IMR-90 (cell line): ENCODE results near the gene SSPN. TPM values are rescaled to one million over a fixed set of nuclear protein-coding genes. Genes with fewer than 3 reads are reported as not detected.

Source experiments
- ATAC-seq: fragments of 200-7000 bp; cut with Tn5 transposase; 2 replicates; pipeline ENCODE4 v1.9.1; 2020; ENCODE audit warnings: low read depth, mild to moderate bottlenecking, moderate library complexity
- BruUV-seq: library from RNA; stranded (reverse); fragments of 400-500 nt; replicated peaks from 2 replicates; lab custom pipeline; 2021; lab: Mats Ljungman, UMichigan
- CTCF ChIA-PET: fragments of 300-600 bp; formaldehyde crosslinking; extraction: SDS; loops from one replicate; lab custom pipeline; 2021; ENCODE audit warnings: antibody characterized with exemption; lab: Yijun Ruan, JAX
- POLR2A ChIA-PET: fragments of 300-600 bp; sonication (Branson Sonifier 250); formaldehyde crosslinking; loops from one replicate; lab custom pipeline; 2022; ENCODE audit warnings: antibody characterized with exemption; ENCODE audit not compliant: unreplicated experiment; lab: Charles Lee
- DNase-seq: peaks from one replicate; pipeline ENCODE4 v3.0.0; 2013
- H2AFZ ChIP-seq: replicated peaks from 2 replicates; pipeline ENCODE3; 2013; ENCODE audit warnings: low read length, mild to moderate bottlenecking; ENCODE audit not compliant: poor library complexity
- H2AK5ac ChIP-seq: 2 replicates; pipeline ENCODE4 v1.6.1; 2013; ENCODE audit warnings: low read depth, low read length, inconsistent platforms
- H2AK9ac ChIP-seq: replicated peaks from 2 replicates; pipeline ENCODE3; 2013; ENCODE audit warnings: mild to moderate bottlenecking, low read depth, low read length, moderate library complexity; ENCODE audit not compliant: poor library complexity
- H2BK120ac ChIP-seq: 2 replicates; pipeline ENCODE4 v1.6.1; 2013; ENCODE audit warnings: low read depth, low read length, inconsistent platforms
- H2BK15ac ChIP-seq: 3 replicates; pipeline ENCODE4 v1.6.1; 2013; ENCODE audit warnings: low read depth, low read length, inconsistent platforms
- H2BK20ac ChIP-seq: 2 replicates; pipeline ENCODE4 v1.6.1; 2013; ENCODE audit warnings: low read depth, mild to moderate bottlenecking, inconsistent platforms, low read length, moderate library complexity
- H2BK5ac ChIP-seq: 2 replicates; pipeline ENCODE4 v1.6.1; 2013; ENCODE audit warnings: mild to moderate bottlenecking, low read depth, low read length, inconsistent platforms; ENCODE audit not compliant: poor library complexity, severe bottlenecking
- H3K14ac ChIP-seq: replicated peaks from 2 replicates; pipeline ENCODE4 v1.6.1; 2013; ENCODE audit warnings: low read depth, low read length, inconsistent platforms
- H3K18ac ChIP-seq: 2 replicates; pipeline ENCODE4 v1.6.1; 2013; ENCODE audit warnings: low read depth, low read length, control low read depth
- H3K23ac ChIP-seq: 2 replicates; pipeline ENCODE4 v1.6.1; 2013; ENCODE audit warnings: low read depth, low read length, inconsistent platforms
- H3K27ac ChIP-seq: 2 replicates; pipeline ENCODE4 v1.5.1; 2013; ENCODE audit warnings: mild to moderate bottlenecking, control low read depth, low read length; ENCODE audit not compliant: insufficient read depth
- H3K27me3 ChIP-seq: 2 replicates; pipeline ENCODE4 v1.6.1; 2013; ENCODE audit warnings: low read length; ENCODE audit not compliant: control insufficient read depth, insufficient read depth
- H3K36me3 ChIP-seq: 2 replicates; pipeline ENCODE4 v1.6.1; 2013; ENCODE audit warnings: low read length, mixed read lengths; ENCODE audit not compliant: control insufficient read depth, insufficient read depth
- H3K4ac ChIP-seq: 2 replicates; pipeline ENCODE4 v1.6.1; 2013; ENCODE audit warnings: low read depth, low read length, inconsistent platforms
- H3K4me1 ChIP-seq: 2 replicates; pipeline ENCODE4 v1.6.1; 2013; ENCODE audit warnings: low read length, mixed read lengths; ENCODE audit not compliant: control insufficient read depth, insufficient read depth
- H3K4me2 ChIP-seq: 2 replicates; pipeline ENCODE4 v1.6.1; 2013; ENCODE audit warnings: low read depth, mild to moderate bottlenecking, control low read depth, low read length, moderate library complexity
- H3K4me3 ChIP-seq: 2 replicates; pipeline ENCODE4 v1.5.1; 2013; ENCODE audit warnings: low read depth, mild to moderate bottlenecking, control low read depth, low read length, moderate library complexity; ENCODE audit not compliant: insufficient read depth
- H3K56ac ChIP-seq: 2 replicates; pipeline ENCODE4 v1.6.1; 2013; ENCODE audit warnings: low read length, inconsistent platforms; ENCODE audit not compliant: insufficient read depth; ENCODE audit errors: extremely low read depth
- H3K79me1 ChIP-seq, 2 experiments: 2 replicates each; pipeline ENCODE4 v1.6.1; 2013; ENCODE audit warnings: low read length in 2 of 2, inconsistent platforms in 1 of 2, low read depth in 1 of 2
- H3K9ac ChIP-seq: 2 replicates; pipeline ENCODE4 v1.6.1; 2013; ENCODE audit warnings: low read depth, low read length, control low read depth
- H3K9me1 ChIP-seq: 2 replicates; pipeline ENCODE4 v1.6.1; 2013; ENCODE audit warnings: low read length, inconsistent platforms; ENCODE audit not compliant: insufficient read depth
- H3K9me3 ChIP-seq: 2 replicates; pipeline ENCODE4 v1.6.1; 2013; ENCODE audit warnings: low read length; ENCODE audit not compliant: control insufficient read depth, insufficient read depth
- H4K20me1 ChIP-seq: 2 replicates; pipeline ENCODE4 v1.6.1; 2013; ENCODE audit warnings: low read length, inconsistent platforms; ENCODE audit not compliant: insufficient read depth
- H4K5ac ChIP-seq: 2 replicates; pipeline ENCODE4 v1.6.1; 2013; ENCODE audit warnings: mild to moderate bottlenecking, low read depth, low read length, control low read depth
- H4K8ac ChIP-seq, 2 experiments: 2 replicates each; pipeline ENCODE4 v1.6.1; 2013; ENCODE audit warnings: low read depth in 2 of 2, low read length in 2 of 2, control low read depth in 1 of 2, inconsistent platforms in 1 of 2
- H4K91ac ChIP-seq: 2 replicates; pipeline ENCODE4 v1.6.1; 2013; ENCODE audit warnings: low read depth, low read length, inconsistent platforms; ENCODE audit not compliant: insufficient read depth
- BHLHE40 ChIP-seq: fragments of 150-350 bp; IDR thresholded peaks from 2 replicates; pipeline ENCODE4 v1.6.1; 2016; ENCODE audit warnings: mild to moderate bottlenecking, low read depth, low read length
- CEBPB ChIP-seq: IDR thresholded peaks from 2 replicates; pipeline ENCODE4 v1.6.1; 2012; ENCODE audit warnings: low read depth, low read length, improper control_type of control experiment
- CHD1 ChIP-seq: IDR thresholded peaks from 2 replicates; pipeline ENCODE4 v1.6.1; 2012; ENCODE audit warnings: low read depth, low read length, improper control_type of control experiment
- CTCF ChIP-seq: conservative IDR thresholded peaks from 2 replicates; pipeline ENCODE4 v1.5.1; 2012; ENCODE audit warnings: mild to moderate bottlenecking, low read depth, low read length, improper control_type of control experiment
- MAFK ChIP-seq: IDR thresholded peaks from 2 replicates; pipeline ENCODE4 v1.6.1; 2012; ENCODE audit warnings: low read depth, low read length, improper control_type of control experiment
- MAZ ChIP-seq: IDR thresholded peaks from 2 replicates; pipeline ENCODE4 v1.6.1; 2012; ENCODE audit warnings: low read depth, mild to moderate bottlenecking, low read length, improper control_type of control experiment, moderate library complexity, borderline replicate concordance
- MXI1 ChIP-seq: IDR thresholded peaks from 2 replicates; pipeline ENCODE4 v1.6.1; 2012; ENCODE audit warnings: low read depth, mild to moderate bottlenecking, low read length, moderate library complexity, borderline replicate concordance
- NFE2L2 ChIP-seq: fragments of 150-350 bp; IDR thresholded peaks from 2 replicates; pipeline ENCODE4 v1.6.1; 2016; ENCODE audit warnings: low read depth, mild to moderate bottlenecking, low read length
- POLR2A ChIP-seq: IDR thresholded peaks from 2 replicates; pipeline ENCODE4 v1.6.1; 2012; ENCODE audit warnings: mild to moderate bottlenecking, low read depth, low read length
- RAD21 ChIP-seq: IDR thresholded peaks from 2 replicates; pipeline ENCODE4 v1.6.1; 2012; ENCODE audit warnings: low read length, improper control_type of control experiment
- RCOR1 ChIP-seq: IDR thresholded peaks from 2 replicates; pipeline ENCODE4 v1.6.1; 2012; ENCODE audit warnings: mild to moderate bottlenecking, low read length, improper control_type of control experiment; ENCODE audit not compliant: insufficient replicate concordance
- RFX5 ChIP-seq: IDR thresholded peaks from 2 replicates; pipeline ENCODE4 v1.8.0; 2012; ENCODE audit warnings: low read depth, mild to moderate bottlenecking, low read length, moderate library complexity
- SMC3 ChIP-seq: fragments of 150-350 bp; IDR thresholded peaks from 2 replicates; pipeline ENCODE4 v1.6.1; 2016; ENCODE audit warnings: low read depth, mild to moderate bottlenecking, antibody characterized with exemption, low read length, moderate library complexity
- USF2 ChIP-seq: fragments of 150-350 bp; IDR thresholded peaks from 2 replicates; pipeline ENCODE4 v1.6.1; 2017; ENCODE audit warnings: mild to moderate bottlenecking, antibody characterized with exemption, low read length, low read depth
- WGBS, 2 experiments: methylation state at CpG; one replicate each; pipeline versions ENCODE4 v1.1.5 to v1.1.7; 2013; ENCODE audit warnings: missing lambda C conversion rate in 2 of 2; ENCODE audit not compliant: insufficient read length in 1 of 2; ENCODE audit errors: extremely low coverage in 2 of 2; 5-methylcytosine and 5-hydroxymethylcytosine counted together
- dilution Hi-C: fragments of 300-500 bp; cut with HindIII; formaldehyde crosslinking; loops from one replicate; pipeline ENCODE4 v1.14.3; 2018; ENCODE audit warnings: low sequenced_read_pairs; ENCODE audit not compliant: unreplicated experiment
- in situ Hi-C: fragments of 300-500 bp; cut with MboI; formaldehyde crosslinking; loops from 3 replicates; pipeline ENCODE4 v1.14.3; 2019; ENCODE audit warnings: low sequenced_read_pairs, inconsistent platforms, mixed read lengths
- intact Hi-C: fragments of 100-400 bp; cut with micrococcal nuclease; formaldehyde crosslinking; loops from 2 replicates; pipeline ENCODE4 v1.10.0; 2022
- polyA plus RNA-seq, 3 experiments: library from polyadenylated mRNA; depleted of rRNA; stranded (reverse); fragments of >200 nt; gene quantifications; 2 replicates each; pipeline ENCODE4 v1.2.3, GENCODE V29; 2012; ENCODE audit warnings: low replicate concordance in 1 of 3
- total RNA-seq: library from RNA; depleted of rRNA; stranded (reverse); fragments of >200 nt; gene quantifications from 2 replicates; pipeline ENCODE4 v1.2.3, GENCODE V29; 2012

SSPN gene
- total and polyA plus RNA-seq, 2 of the 4 experiments (the other 2 are of a cell fraction): 3.5 to 5.6 TPM

- in situ Hi-C loops: no loop called here
- no peak for ATAC-seq
- ChIA-PET POLR2A (no interaction called here), CTCF (interaction anchor here (0.9 to 1.6 kb wide), 2 partner anchors 8 to 80 kb away, joined by 3 read pairs; no protein-coding TSS in a partner anchor)
- H3K56ac ChIP-seq: no peak overlapping the region
- no peak overlapping the region for H4K5ac ChIP-seq
- H3K14ac ChIP-seq: peak overlapping the region; percentile 25; the same call in 1 of the 2 replicates
- H2AFZ ChIP-seq: peak overlapping the region; percentile 37
- H4K8ac ChIP-seq: peak overlapping the region; percentile 5 to 43; a peak in 3 of 4 replicates
- H3K23ac ChIP-seq: 0 out of 2 replicates have a peak overlapping the region, but pooled peaks have one; percentile 5
- no peak overlapping the region for H3K18ac ChIP-seq
- no peak overlapping the region for H2BK5ac ChIP-seq
- H3K27me3 ChIP-seq: no peaks in the 10 kb centered on the region
- peak overlapping the region; percentile 42; the same call in 1 of the 2 replicates for H2BK120ac ChIP-seq
- peak overlapping the region; percentile 76; the same call in 2 of the 3 replicates for H2BK15ac ChIP-seq
- no peaks in the 10 kb centered on the region for H3K36me3 ChIP-seq
- dilution Hi-C loops: no loop called here
- peak overlapping the region; percentile 10; the same call in 1 of the 2 replicates for H4K91ac ChIP-seq
- no peaks in the 10 kb centered on the region for H3K9me3 ChIP-seq
- peak overlapping the region; percentile 65 for H3K4ac ChIP-seq
- WGBS, 2 experiments: no CpG with 5 or more reads among the region's 6 CpGs
- peaks cover 12% of the 10 kb centered on the region for H3K9me1 ChIP-seq
- H3K4me2 ChIP-seq: no peak overlapping the region
- intact Hi-C loops: loop anchor here (1.0 to 2.0 kb wide), 3 partner anchors 65 to 153 kb away; no protein-coding TSS in a partner anchor
- no TSS peak for BruUV-seq
- H3K4me3 ChIP-seq: no peak overlapping the region
- peak overlapping the region; percentile 76 for H2AK5ac ChIP-seq
- no peak overlapping the region for H3K27ac ChIP-seq
- H2AK9ac ChIP-seq: no peak overlapping the region
- H2BK20ac ChIP-seq: no peak overlapping the region
- H3K9ac ChIP-seq: no peak overlapping the region
- no peak for DNase-seq
- TF ChIP-seq CEBPB: no peak
- TF ChIP-seq RFX5: no peak
- TF ChIP-seq SMC3: no peak
- no peak for TF ChIP-seq MAFK
- no peak for TF ChIP-seq CHD1
- no peak for TF ChIP-seq MAZ
- TF ChIP-seq MXI1: no peak
- TF ChIP-seq USF2: no peak
- TF ChIP-seq RCOR1: no peak
- TF ChIP-seq BHLHE40: no peak
- no peak for TF ChIP-seq CTCF
- no peak for TF ChIP-seq POLR2A
- TF ChIP-seq RAD21: no peak
- no peak for TF ChIP-seq NFE2L2
- H3K4me1 ChIP-seq: peaks cover 18% of the 10 kb centered on the region
- H4K20me1 ChIP-seq: no peaks in the 10 kb centered on the region
- no peaks in the 10 kb centered on the region for H3K79me1 ChIP-seq
These were observed 78.4 kb downstream of the SSPN start for GRCh38 chr12:26273811-26274210.
